D721Med (cell line): Measurements from ENCODE around the gene SHMT2.

Source experiments
- DNase-seq: peaks from one replicate; pipeline ENCODE4 v3.0.0; 2011; ENCODE audit warnings: low spot score; ENCODE audit not compliant: insufficient read length
- FAIRE-seq: peaks from 2 replicates; lab custom pipeline; 2011; peaks lifted over from hg19 to GRCh38; lab: Jason Lieb, UNC
- CTCF ChIP-seq: IDR thresholded peaks from 2 replicates; pipeline ENCODE4 v1.5.1; 2012; ENCODE audit warnings: mild to moderate bottlenecking, control low read depth; ENCODE audit not compliant: insufficient read depth; ENCODE audit errors: missing control alignments

The SHMT2 gene

GRCh38 chr12:57198329-57198728 is 31.2 kb upstream of the SHMT2 start:
- no peak for FAIRE-seq
- DNase-seq, result no peak
- no peak for TF ChIP-seq CTCF

GRCh38 chr12:57199191-57199590 is 30.3 kb upstream of the SHMT2 start:
- no peak for FAIRE-seq
- no peak for TF ChIP-seq CTCF
- DNase-seq, result no peak

- no peak for FAIRE-seq
These were observed 29.0 kb upstream of the SHMT2 start for GRCh38 chr12:57200497-57200896.

GRCh38 chr12:57201219-57201618 is 28.3 kb upstream of the SHMT2 start:
- FAIRE-seq, result no peak

More at GRCh38 chr12:57200497-57200896, 29.0 kb upstream of the SHMT2 start:
- TF ChIP-seq CTCF, result no peak
- DNase-seq, result no peak

GRCh38 chr12:57201631-57202030 is 27.9 kb upstream of the SHMT2 start:
- no peak for TF ChIP-seq CTCF
- DNase-seq (no peak), FAIRE-seq (no peak)

More at GRCh38 chr12:57201219-57201618, 28.3 kb upstream of the SHMT2 start:
- TF ChIP-seq CTCF, result no peak
- DNase-seq, result no peak

- TF ChIP-seq CTCF, result no peak
- FAIRE-seq (no peak), DNase-seq (no peak)
These were observed 27.2 kb upstream of the SHMT2 start for GRCh38 chr12:57202321-57202720.

GRCh38 chr12:57203201-57203600 is 26.3 kb upstream of the SHMT2 start:
- DNase-seq (no peak), FAIRE-seq (no peak)
- TF ChIP-seq CTCF, result no peak
